HG03066 (cell line): ENCODE results near the gene ASXL1.
"Not testable (repeated sequence)": the region's sequence is repeated elsewhere in the genome, so short reads cannot be mapped to it uniquely, and the experiment has no call there.

Source experiments
- ATAC-seq: cut with Tn5 transposase; IDR thresholded peaks from one replicate; pipeline ENCODE4 v1.9.1; 2021; ENCODE audit warnings: low read depth; ENCODE audit not compliant: unreplicated experiment

The ASXL1 gene

DNA sequence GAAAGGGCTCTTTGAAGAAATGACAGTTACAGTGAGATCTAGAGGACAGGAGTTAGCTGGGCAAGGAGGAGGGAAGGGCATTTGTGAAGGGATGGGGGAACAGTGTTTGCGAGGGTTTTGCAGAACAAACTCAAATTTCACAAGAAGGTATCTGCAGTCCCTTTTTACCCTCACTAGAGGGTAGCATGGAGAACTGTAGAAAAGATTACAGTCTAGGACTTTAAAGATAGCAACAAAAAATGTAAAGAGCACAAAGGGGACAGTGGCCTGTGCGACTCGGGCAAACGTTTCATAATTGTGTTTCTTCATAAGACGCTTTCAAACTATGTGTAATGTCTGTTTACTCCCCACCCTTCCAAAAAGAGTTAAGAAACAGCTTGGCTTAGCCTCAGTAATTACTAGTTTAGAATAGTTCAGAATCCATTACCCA, 21.2 kb upstream of the ASXL1 start:
- no peak for ATAC-seq

DNA sequence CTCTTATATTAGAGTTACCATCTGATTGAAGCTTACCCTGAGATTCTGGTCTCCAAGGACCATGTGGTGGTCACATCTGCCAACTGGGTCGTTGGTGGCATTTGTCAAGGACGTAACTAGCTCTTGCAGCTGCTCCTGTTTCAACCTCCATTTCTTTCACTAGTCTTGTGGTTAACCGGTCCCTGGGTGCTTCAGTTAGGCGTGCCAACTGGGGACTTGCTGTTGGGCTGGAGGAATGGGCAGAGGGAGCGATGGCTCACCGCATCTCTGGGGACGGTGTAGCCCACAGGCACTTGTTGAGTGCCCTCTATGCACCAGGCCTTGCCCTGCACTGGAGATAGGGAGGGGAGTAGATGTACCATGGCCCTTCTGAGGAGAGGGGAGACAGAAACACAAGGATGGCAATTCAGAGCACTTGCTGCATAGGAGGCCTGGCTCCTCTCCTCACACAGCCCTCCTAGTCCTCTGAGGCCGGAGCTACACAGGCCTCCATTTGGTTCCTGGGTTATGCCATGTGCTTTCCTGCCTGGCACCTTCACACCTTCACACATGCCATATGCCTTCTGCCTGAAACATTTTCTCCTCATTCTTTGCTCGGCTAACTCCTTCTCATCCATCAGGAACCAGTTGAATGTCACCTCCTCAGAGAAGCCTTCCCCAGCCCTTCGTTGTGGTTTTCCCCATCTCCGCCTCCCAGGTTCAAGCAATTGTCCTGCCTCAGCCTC, 20.0 kb upstream of the ASXL1 start:
- no peak for ATAC-seq

DNA sequence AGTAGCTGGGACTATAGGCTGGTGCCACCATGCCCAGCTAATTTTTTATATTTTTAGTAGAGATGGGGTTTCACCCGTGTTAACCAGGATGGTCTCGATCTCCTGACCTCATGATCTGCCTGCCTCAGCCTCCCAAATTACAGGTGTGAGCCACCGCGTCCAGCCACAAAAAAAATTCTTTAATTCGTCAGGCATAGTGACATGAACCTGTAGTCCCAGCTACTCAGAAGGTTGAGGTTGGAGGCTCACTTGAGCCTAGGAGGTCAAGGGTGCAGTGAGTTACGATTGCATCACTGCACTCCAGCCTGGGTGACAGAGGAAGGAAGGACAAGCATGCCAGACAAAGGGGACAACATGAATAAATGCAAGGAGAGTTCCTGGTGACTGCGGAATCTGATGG, 19.5 kb upstream of the ASXL1 start:
- ATAC-seq: no peak

DNA sequence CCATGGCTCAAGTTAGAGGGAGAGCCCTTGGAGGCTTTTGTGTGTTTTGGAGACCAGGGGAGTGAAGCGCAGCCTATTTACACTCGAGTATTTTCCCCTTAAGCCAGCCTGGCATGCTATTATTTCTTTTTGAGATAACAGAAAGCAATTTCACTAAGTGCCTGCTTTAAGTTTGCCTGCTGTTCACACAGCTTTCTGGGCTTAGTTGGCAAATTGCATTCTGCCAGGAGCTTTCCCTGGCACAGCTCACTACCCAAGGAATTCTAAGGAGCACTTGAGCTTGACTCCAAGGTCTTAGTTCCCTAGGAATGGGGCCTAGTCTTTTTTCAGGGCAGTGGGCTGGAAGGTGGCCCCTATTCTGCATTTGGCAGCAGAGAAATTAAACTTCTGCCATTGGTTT, 19.0 kb upstream of the ASXL1 start:
- no peak for ATAC-seq

DNA sequence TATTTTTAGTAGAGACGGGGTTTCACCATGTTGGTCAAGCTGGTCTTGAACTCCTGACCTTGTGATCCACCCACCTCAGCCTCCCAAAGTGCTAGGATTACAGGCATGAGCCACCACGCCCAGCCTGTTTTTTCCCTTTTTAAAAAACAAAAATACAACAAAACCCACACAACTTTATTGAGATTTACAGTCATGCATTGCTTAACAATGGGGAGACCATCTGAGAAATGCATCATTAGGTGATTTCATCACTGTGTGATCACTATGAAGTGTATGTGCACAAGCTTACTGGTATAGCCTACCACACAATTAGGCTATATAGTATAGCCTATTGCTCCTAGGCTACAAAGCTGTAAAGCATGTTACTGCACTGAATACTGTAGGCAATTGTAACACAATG, 17.1 kb upstream of the ASXL1 start:
- not testable (repeated sequence) for ATAC-seq

DNA sequence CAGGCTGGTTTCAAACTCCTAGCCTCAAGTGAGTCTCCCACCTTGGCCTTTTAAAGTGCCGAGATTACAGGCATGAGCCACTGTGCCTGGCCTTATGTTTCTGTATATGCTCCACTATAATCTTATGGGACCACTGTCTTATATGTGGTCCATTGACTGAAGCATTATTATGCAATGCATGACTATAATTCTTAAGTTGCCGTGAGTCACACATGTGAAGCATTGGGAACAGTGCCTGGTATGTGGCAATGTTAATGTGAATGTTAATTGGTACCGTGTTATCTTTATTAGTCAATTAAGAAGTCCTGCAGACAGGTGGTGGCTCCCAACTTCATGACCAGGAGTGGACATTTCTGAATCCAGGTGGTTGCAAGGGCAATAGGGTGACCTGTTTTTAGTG, 14.7 kb upstream of the ASXL1 start:
- ATAC-seq: no peak

DNA sequence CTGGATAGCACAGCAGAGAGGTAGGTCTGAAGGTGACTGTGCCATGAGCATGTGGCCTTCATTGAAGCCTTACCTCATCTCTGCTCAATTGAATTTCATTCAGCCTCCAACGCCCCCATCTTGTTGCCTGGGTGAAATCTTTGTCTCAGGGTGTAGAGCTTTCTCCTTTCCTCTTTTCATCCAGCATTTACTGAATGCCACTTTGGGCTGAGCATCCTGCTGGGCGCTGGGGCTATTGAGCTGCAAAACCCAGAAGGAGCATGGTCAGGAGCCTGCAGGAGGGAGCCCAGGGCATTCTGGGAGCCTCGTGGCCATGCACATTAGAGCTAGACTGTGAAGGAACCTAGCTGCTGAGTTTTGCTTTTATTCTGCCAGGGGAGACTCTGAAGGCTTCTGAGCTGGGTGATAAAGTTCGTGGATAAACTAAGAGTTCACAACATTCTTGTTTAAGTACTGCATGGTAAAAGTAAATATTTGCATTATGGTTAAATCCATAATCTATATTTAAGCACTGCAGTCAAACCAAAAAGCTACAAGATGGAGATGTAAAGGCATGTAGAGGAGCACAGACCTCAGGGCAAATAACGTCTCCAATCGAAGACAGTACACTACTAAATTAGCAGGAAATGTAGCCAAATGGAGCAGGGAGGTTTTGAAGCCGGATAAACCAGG, 13.2 kb upstream of the ASXL1 start:
- ATAC-seq: no peak

DNA sequence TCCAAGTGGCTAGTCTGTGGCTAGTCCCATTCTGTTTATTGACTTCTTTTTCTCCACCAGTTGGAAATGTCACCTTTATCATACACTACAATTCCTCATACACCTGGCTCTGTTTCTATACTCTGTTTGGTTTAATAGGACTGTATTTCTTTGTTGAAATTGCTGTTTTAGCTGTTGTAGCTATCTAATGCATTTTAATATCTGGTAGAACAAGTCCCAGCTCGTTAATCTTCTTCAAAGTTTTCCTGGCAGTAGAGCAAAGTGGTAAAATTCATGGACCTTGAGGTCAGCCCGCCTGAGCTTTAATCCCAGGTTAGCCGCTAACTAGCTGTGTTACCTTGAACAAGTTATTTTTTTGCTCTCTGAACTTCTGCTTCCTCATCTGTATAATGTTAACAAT, 9.9 kb upstream of the ASXL1 start:
- ATAC-seq: no peak

DNA sequence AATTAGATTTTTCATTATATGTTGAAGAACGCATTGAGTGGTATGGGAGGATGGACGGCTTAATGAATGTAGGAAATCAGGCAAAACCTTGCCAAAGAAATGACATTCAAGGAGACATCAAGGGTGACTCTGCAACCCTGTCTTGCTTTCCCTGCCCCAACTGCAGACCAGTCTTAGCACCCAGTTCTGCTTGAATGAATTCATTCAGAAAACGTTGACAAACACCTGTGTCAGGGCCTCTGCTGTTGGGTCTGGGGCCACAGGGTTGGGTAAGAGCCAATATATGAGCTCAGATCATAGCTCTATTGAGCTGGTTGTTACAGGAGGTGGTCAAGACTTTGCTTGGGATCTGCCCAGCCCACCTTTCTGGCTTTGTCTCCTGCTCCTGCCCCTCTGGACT, 7.7 kb upstream of the ASXL1 start:
- no peak for ATAC-seq

DNA sequence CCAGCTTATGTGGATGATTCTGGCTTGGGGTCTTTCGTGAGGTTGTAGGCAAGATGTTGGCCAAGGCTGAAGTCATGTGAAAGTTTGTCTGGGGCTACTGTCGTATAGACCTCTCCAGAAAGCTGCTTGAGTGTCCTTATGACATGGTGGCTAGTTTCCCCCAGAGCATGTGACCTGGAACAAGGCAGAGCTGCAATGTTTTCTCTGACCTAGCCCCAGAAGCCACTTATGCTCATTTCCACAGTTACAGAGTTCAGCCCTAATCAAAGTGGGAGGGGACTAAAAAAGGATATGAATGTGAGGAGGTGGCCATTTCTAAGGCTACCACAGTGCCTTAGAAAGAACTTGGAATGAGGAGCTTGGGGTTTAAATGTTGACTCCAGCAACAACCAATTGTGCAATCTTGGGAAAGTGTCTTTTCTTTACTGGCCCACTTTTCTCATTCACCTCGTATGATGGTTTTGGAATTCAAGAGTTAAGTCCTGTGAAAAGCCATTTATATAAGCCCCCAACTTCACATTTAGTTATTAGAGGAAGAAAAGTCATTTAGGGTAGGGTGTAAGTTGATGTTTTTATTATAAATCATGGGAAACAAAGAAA, 5.9 kb upstream of the ASXL1 start:
- ATAC-seq: no peak

DNA sequence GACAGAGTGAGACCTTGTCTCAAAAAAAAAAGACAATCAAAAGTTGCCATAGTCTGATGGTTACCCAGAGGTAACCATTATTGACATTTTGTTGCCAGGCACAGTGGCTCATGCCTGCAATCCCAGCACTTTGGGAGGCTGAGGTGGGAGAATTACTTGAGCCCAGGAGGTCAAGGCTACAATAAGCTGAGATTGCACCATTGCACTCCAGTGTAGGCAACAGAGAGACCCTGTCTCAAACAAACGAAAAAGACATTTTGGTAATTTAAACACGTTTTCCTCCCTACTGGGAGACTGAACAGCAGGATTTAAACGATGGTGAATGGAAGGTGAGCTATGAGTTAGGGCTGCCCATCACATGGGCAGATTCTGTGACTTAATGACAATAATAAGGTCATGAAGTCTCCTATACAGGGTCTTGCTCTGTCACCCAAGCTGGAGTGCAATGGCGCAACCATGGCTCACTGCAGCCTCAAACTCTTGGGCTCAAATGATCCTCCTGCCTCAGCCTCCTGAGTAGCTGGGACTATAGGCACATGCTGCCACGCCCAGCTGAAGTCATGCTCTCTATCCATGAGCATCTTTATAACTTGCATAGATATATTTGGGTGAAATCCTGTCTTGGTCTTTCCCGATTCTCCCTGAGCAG, 4.2 kb upstream of the ASXL1 start:
- no peak for ATAC-seq

DNA sequence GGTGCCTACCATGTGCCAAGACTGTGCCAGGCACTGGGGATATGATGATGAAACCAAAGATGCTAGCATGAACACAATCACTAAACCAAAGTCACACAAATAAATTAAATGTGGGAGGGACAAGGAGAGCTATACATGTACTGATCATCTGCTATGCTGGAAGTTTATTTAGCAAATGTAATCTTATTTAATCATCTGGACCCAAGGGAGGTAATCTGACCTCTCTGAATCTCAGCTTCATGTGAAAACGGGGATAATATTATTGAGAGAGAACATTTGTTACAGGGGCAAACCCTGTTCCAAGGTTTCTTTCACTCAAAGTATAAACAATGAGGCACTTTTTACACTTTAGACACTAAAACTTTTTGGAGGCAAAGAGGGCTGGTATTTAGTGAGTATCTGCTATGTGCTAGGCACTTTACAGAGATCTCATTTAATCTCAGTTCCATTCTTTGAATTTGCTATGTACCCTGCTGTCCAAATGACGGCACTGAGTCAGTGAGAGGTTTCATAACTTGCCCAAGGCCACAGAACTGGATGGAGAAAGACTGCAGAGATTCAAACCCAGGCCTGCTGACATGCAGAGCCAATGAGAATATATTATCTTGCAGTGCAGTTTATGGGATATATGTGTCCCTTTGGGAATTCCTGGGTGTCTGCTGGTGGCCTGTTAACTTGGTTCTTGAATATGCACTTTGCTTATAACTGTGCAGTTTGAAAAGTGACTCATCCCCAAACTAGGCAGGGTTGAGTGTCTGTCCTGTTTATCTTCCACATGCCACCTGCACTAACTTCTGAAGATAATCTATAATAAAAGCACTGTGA, 3.3 kb upstream of the ASXL1 start:
- no peak for ATAC-seq

DNA sequence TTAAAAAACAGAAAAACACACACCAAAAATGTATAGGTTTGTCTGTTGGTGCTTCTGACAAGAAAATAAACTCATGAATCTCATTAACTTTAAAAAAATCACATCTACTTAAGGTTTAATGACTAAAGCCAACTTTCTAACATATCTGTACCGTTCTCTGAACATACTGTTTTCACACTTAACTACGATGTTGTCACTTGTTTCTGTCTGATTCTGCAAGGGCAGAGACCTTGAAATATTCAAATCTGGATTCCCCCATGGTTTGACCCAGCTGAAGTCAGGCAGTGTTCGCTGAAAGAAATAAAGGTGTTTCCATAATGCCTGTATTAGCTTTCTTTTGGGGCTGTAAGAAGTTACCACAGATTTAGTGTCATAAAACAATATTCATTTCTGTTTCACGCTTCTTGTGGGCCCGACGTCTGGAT, 2.7 kb upstream of the ASXL1 start:
- ATAC-seq: no peak

DNA sequence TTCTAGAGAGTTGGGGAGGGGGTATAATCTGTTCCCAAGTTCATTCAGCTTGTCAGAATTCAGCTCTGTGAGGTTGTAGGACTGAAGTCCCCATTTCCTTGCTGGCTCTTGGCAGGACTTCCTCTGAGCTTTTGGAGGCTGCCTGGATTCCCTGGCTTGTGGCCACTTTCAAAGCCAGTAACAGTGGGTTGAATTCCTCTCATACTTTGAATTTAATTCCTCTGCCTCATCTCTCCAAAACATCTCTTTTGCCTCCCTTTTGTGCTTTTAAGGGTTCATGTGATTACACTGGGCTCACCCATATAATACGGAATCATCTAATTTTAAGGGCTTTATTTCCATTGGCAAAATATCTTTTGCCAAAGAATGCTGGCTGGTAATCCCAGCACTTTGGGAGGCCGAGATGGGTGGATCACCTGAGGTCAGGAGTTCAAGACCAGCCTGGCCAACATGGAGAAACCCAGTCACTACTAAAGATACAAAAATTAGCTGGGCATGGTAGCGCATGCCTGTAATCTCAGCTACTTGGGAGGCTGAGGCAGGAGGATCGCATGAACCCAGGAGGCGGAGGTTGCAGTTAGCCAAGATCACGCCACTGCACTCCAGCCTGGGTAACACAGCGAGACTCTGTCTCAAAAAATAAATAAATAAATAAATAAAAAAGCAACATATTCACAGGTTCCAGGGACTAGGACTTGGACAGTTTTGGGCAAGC, 2.1 kb upstream of the ASXL1 start:
- not testable (repeated sequence) for ATAC-seq

DNA sequence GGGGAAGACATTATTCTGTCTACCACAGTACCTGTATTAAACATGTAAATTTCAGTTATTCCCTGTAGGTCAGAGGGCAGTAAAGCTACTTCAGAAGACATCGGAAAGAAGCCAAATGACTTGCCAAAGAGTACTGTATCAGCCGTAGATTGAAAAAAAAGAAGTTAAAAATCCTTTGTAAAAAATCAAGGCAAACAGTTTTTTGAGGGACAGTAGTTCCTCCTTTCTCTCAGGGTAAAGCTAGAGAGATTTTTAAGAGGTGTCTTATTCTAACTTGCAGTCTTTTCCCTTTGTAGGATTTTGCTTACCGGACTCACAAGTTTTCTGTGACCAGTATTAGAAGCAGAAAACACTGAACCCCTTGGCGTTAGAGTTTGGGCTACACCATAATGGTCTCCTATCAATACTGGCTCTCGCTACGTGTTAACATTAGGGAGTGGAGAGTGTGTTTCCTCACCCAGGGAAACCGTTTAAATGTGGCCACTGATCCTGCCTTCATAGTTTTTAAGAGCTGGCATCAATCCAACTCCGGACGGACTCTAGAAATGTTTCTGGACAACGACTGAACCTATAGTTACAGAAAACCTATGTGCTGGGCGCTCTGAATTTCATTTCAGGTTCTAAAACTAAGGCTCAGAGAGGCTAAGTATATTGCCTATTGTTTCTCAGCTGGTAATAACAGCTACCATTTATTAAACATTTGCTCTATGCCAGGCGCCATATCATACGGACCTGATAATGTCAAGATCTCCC, 1.3 kb upstream of the ASXL1 start:
- ATAC-seq: no peak

DNA sequence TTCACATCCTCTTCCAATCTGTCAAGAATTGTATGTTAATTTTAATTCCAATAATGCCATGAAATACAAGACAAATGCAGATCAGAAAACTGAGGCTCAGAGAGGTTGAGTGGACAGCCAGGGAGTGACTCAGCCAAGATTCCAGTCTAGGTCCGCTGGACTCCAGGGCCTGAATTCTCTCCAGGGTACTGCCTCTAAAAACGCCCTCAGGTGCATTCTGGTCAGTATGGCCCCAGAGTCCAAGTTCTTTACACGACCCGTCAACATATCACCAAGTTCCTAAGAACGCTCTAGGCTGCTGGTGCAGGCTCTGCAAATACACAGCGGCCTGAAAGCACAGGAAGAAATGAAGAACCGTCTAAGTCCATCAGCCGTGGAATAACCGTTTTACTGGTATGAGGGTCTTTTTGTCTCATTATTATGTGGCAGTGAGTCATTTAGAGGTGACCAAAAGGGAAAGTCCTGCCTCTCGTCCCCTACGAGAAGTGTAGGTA, 709 bp upstream of the ASXL1 start:
- ATAC-seq: no peak

DNA sequence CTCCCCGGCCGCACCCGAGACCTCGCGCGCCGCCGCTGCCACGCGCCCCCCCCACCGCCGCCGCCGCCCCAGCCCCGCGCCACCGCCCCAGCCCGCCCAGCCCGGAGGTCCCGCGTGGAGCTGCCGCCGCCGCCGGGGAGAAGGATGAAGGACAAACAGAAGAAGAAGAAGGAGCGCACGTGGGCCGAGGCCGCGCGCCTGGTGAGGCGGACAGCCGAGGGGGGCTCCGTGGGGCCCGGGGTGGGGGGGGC, 426 bp downstream of the ASXL1 start:
- no peak for ATAC-seq

DNA sequence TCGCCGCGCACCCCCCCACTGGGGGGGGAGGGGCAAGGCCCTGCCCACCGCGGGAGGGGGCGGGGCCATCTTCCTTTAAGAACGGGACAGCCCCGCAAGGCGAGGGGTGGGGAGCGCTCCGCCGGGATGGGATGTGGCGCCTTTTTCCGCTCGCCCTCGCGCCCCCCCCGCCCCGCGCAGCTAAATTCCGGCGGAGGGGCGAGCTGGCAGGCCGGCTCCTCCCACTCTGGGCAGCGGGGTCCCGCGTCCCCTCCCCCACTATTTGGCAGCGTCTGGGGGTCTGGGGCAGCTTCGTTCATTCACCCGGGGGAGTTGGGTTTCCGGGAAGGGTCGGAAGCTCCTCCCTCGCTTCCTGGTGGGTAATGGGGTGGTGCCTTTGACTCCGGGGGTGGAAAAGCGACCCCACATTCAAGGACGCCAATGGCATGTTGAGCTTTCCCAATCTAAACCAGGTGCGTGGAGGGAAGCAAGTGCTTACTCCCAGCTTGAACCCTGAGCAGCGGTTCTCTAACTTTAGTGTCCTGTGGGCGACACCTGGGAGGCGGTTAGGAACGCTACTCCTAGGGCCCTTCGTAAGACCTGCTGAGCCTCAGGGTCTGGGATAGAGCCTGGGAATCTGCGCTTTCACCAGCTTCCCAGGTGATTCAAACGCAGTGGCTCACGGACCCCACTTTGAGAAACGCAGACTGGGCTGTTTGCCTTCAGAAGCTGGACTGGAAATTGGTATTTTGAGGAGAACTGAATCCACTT, 927 bp downstream of the ASXL1 start:
- no peak for ATAC-seq
